ENCODE measurements around the gene PATL2. TPM values are rescaled to one million over a fixed set of nuclear protein-coding genes. Genes with fewer than 3 reads are reported as not detected.
"Not testable (repeated sequence)": the region's sequence is repeated elsewhere in the genome, so short reads cannot be mapped to it uniquely, and the experiment has no call there.

Gene PATL2
- total RNA-seq, 1 experiment from 2014 or later: not detected

DNA sequence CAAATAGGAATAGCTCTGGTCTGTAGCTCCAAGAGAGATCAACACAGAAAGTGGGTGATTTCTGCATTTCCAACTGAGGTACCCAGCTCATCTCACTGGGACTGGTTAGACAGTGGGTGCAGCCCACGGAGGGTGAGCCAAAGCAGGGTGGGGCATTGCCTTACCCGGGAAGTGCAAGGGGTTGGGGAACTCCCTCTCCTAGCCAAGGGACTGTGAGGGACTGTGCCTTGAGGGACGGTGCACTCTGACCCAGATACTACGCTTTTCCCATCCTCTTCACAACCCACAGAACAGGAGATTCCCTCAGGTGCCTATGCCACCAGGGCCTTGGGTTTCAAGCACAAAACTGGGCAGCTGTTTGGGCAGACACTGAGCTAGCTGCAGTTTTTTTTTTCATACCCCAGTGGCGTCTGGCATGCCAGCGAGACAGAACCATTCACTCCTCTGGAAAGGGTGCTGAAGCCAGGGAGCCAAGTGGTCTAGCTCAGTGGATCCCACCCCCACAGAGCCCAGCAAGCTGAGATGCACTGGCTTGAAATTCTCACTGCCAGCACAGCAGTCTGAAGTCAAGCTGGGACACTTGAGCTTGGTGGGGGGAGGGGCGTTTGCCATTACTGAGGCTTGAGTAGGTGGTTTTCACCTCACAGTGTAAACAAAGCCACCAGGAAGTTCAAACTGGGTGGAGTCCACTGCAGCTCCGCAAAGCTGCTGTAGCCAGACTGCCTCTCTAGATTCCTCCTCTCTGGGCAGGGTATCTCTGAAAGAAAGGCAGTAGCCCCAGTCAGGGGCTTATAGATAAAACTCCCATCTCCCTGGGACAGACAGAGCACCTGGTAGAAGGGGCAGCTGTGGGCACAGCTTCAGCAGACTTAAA lies 28.1 kb downstream of the PATL2 start:
- not testable (repeated sequence) for H3K27ac ChIP-seq; H3K9me3 ChIP-seq (replicated peaks); H3K36me3 ChIP-seq; H3K27me3 ChIP-seq; H3K4me3 ChIP-seq; H3K4me1 ChIP-seq
- peak; percentile 53 to 54 for DNase-seq

DNA sequence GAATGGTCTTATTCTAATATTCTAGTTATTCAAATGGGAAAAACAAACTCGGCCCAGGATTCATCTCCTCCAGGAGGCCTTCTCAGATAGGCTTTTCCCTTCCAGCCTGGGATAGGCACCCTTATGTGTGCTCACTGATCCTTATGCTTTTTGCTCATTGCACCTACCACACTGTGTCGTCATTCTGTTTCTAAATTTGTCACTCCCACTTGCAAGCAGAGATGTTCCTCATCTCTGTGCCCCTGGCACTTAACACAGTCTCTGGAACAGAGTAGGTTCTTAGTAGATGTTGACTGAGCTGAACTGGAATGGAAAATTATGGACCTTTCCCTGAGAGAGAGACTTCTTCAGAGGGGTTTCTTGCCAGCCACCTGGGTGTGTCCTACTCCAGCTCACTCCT lies 28.9 kb downstream of the PATL2 start:
- Histone ChIP-seq H3K9me3 (replicated peaks) (no peaks in the 10 kb centered on the region), H3K27ac (no peak overlapping the region), H3K4me1 (peaks cover 7% of the 10 kb centered on the region), H3K36me3 (no peaks in the 10 kb centered on the region), H3K27me3 (no peaks in the 10 kb centered on the region), H3K4me3 (no peak overlapping the region)
- DNase-seq: no peak

DNA sequence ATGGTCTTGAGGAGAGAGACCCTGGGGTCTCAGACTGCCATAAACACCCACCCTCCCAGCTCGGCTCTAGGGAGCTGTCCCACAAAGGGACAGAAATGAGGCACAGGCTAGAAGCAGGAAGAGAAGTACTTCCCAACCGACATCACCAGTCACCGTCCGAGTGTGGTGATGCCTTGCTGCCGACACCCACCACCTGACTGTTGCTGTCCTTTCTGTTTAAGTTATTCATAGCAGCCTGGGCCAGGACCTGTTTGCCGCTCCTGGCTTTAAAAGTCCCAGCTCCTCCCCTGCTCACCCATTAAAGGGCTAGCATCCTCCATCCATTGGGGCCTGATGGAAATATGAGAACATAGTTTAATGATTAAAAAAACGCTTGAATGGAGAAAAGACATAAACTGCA lies 34.4 kb downstream of the PATL2 start:
- H3K4me1 ChIP-seq: no peaks in the 10 kb centered on the region; the same call in 1 of the 2 replicates
- no peak overlapping the region for H3K4me3 ChIP-seq
- H3K36me3 ChIP-seq: no peaks in the 10 kb centered on the region
- H3K27me3 ChIP-seq: no peaks in the 10 kb centered on the region
- no peak for DNase-seq
- no peaks in the 10 kb centered on the region for H3K9me3 ChIP-seq (replicated peaks)
- H3K27ac ChIP-seq: no peak overlapping the region

DNA sequence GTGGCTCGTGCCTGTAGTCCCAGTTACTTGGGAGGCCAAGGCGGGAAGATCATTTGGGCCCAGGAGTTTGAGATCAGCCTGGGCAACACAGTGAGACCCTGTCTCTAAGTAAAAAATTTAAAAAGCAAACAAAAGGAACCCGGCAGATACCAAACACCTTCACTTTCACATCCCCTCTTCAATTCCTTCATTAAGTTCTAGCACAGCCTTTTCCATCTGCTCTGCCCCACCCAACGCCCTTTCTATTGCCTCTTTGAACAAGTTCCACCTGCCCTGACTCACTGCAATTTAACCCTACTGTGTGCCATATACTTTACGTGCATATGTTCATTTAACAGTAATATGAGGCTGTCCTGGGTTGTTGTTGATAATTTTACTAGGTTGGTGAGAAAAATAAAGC lies 35.2 kb downstream of the PATL2 start:
- no peaks in the 10 kb centered on the region for H3K36me3 ChIP-seq
- H3K27ac ChIP-seq: no peak overlapping the region
- H3K4me1 ChIP-seq: no peaks in the 10 kb centered on the region
- peaks cover under 1% of the 10 kb centered on the region; the same call in 1 of the 2 replicates for H3K27me3 ChIP-seq
- H3K9me3 ChIP-seq (replicated peaks): no peaks in the 10 kb centered on the region
- no peak overlapping the region for H3K4me3 ChIP-seq
- no peak for DNase-seq

DNA sequence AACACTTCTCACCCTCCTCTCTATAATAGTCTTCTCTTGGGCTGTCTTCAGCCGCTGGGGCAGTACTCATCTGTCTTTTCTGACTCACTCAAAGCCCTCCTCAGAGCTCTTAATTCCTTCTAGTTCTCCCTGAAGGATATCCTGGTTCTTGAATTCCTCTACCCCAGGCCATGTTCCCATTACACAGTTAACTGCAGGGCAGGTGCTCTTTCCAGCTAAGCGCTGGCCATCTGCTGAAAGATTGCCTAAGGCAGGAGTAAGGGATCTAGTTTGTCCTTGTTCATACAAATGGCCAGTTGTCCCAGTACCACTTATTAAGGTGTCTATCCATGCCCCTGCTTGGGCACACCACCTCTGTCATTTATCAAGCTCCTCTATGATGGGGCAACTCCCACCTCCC lies 37.5 kb downstream of the PATL2 start:
- DNase-seq: no peak
- Histone ChIP-seq H3K4me3 (no peak overlapping the region), H3K36me3 (no peaks in the 10 kb centered on the region), H3K9me3 (replicated peaks) (no peaks in the 10 kb centered on the region), H3K4me1 (no peaks in the 10 kb centered on the region), H3K27me3 (peaks cover 18% of the 10 kb centered on the region; the same call in 1 of the 2 replicates), H3K27ac (no peak overlapping the region)

DNA sequence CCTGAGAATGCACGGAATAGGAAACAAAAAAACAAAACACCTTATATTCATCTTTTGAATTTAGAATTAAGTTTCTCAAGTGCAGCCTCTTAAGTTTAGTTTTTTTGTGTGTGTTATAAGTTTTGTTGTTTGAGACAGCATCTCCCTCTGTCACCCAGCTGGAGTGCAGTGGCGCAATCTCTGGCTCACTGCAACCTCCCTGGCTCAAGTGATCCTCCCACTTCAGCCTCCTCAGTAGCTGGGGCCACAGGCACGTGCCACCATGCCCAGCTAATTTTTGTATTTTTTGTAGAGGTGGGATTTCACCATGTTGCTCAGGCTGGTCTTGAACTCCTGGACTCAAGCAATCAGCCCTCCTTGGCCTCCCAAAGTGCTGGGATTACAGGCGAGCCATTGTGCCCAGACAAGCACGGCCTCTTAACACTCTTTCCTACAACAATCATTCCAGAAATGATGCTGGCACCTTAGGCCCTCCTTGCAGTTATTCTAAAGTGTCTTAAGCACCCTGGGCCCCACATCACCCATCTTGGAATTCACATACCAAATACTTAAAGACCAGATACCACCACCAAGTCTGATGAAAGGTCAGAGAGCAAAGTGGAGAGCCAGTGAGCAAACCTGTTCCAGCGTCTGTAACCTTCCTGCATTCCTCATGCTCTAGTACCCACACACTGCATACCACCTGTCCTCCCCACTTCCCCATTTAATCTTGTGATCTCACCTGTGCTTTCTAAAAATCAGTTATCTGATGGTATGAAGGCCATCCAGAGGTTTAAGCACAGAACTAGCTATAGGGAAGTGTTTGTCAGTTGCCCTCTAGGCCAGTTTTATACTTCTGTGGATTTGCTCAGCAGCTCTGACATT lies 40.8 kb downstream of the PATL2 start:
- Histone ChIP-seq H3K9me3 (replicated peaks) (no peaks in the 10 kb centered on the region), H3K27me3 (peaks cover 18% of the 10 kb centered on the region; the same call in 1 of the 2 replicates), H3K36me3 (no peaks in the 10 kb centered on the region), H3K4me1 (no peaks in the 10 kb centered on the region), H3K4me3 (no peak overlapping the region), H3K27ac (no peak overlapping the region)
- no peak for DNase-seq

DNA sequence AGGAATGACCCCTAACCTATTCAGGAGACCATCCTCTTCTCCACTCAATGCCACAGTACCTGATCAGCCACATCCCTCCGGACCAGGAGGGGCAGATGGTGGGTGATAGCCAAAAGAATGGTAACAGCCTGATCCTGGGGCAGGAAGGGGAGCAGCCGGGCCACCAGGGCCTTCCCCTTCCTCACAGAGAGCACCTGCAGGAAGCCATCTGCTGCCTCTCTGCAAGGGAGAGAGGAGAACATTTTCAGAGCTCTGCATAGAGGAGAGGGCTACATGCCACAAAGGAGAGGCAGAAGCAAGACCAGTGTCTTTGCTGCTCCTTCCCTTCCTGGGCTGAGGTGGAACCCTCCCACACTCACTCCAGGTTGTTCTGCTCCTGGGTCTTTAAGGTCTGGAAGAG lies 42.2 kb downstream of the PATL2 start:
- H3K9me3 ChIP-seq (replicated peaks): no peaks in the 10 kb centered on the region
- H3K27me3 ChIP-seq: peaks cover 18% of the 10 kb centered on the region; the same call in 1 of the 2 replicates
- H3K4me3 ChIP-seq: no peak overlapping the region
- peaks cover 1% of the 10 kb centered on the region; the same call in 1 of the 2 replicates for H3K4me1 ChIP-seq
- H3K27ac ChIP-seq: no peak overlapping the region
- H3K36me3 ChIP-seq: no peaks in the 10 kb centered on the region
- DNase-seq: no peak

DNA sequence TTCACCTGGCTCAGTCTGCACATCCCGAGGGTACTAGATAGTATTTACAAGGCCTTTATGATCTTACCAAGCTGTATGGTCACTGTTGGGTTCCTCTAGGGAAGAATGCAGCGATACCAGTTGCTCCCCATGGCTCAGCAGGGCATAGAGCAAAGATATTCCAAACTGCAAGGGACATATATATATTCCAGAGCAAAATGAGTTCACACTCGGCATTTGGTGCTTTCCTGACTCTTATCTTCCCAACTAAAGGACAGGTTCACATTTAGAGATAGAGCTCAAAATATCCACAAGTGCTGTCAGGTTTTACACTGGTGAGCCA lies 44.1 kb downstream of the PATL2 start:
- H3K4me3 ChIP-seq: no peak overlapping the region
- DNase-seq: no peak
- no peaks in the 10 kb centered on the region for H3K36me3 ChIP-seq
- H3K27ac ChIP-seq: no peak overlapping the region
- H3K9me3 ChIP-seq (replicated peaks): no peaks in the 10 kb centered on the region
- peaks cover 18% of the 10 kb centered on the region; the same call in 1 of the 2 replicates for H3K27me3 ChIP-seq
- peaks cover 3% of the 10 kb centered on the region for H3K4me1 ChIP-seq

DNA sequence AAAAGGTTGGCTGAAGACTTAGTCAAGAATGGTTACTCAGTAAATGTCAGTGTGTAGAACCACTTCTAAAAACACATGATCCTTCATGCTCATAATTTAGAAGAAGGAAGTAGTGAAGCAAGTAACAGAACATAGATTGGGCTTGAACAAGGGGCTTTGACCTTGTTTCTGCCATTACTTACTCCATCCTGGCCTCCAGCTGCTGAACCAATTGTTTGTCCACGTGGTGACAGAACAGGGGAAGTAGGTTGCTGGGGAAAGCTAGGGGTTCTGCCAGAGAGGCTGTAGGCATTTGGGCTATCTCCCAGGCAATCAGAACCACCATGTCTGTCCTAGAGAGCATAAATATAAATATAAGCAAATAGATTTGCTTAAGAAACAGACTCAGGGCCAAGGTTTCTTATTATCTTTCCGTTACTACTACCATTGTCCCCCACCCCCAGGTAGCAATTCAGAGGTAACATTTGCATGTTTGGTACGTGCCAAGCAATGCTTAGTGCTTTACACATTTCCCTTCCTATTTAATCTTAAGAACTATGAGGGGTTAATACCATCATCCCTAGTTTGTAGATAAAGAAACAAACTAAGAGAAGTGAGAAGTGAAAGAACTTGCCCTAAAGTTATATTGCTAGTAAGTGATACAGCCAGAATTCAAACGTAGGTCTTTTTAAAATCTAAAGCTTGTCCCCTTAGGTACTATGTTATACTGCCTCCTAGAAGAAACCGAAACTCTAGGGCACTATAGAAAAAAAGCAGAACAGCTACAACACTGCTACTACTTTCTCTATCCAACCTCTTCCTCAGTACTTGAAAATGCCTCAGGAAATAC lies 44.7 kb downstream of the PATL2 start:
- Histone ChIP-seq H3K27me3 (peaks cover 18% of the 10 kb centered on the region; the same call in 1 of the 2 replicates), H3K9me3 (replicated peaks) (no peaks in the 10 kb centered on the region), H3K27ac (no peak overlapping the region), H3K36me3 (no peaks in the 10 kb centered on the region), H3K4me3 (no peak overlapping the region), H3K4me1 (peaks cover 3% of the 10 kb centered on the region)
- DNase-seq: no peak

DNA sequence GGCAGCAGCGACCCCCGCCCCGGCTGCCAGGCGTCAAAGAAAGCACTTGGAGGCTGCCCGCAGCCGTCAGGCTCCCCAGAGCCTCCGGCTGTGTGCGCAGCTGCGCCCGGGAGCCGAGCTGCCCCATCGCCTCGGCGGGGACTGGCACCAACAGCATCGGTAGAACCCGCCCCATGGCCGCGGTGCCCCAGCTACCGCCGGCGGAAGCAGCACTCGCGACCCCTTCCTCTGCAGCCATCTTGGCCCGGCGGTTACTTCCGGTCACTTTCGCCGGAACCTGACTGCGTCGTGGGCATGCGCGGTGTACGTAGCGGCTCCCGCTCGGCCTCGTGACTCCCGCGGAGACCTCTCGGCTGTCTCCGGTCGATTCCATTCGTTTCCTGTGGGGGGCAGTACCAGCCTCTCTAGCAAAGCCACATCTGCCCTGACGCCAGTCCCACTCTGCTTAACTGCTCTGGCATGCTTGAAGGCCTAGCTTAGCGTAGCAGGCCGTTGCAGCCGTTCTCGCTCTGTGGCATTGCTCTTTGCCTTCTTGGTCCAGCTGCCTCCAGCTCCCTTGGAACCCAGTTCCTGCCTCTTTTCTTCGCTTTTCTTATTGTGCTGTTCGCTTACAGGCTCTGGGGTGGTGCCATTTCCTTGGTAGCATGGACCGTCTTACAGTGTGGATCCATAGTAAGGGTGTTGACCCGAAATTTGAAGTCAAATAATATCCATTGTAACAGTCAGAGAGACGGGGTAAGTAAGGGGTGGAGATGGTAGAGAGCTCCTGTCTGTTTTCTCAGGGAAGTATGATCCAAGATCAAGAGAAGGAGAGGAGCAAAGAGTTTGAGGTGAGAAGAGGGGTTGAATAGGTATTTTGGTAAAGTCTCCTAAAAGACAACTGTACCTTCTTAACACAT lies 47.5 kb downstream of the PATL2 start, which contains the start of gene SPG11:
SPG11 (minus strand) TSS at position 253 of the 899 bp plus-strand sequence; CDS start at position 238, 15 bp downstream.
- Histone ChIP-seq H3K27ac (peak within 1 kb of the TSS; percentile 88), H3K36me3 (peaks cover 7% of the 10 kb centered on the region; the same call in 1 of the 2 replicates), H3K4me3 (peak within 1 kb of the TSS; percentile 89), H3K27me3 (no peaks in the 10 kb centered on the region; the same call in 1 of the 2 replicates), H3K9me3 (replicated peaks) (no peaks in the 10 kb centered on the region), H3K4me1 (peaks cover 3% of the 10 kb centered on the region)
- DNase-seq: peak; percentile 99

DNA sequence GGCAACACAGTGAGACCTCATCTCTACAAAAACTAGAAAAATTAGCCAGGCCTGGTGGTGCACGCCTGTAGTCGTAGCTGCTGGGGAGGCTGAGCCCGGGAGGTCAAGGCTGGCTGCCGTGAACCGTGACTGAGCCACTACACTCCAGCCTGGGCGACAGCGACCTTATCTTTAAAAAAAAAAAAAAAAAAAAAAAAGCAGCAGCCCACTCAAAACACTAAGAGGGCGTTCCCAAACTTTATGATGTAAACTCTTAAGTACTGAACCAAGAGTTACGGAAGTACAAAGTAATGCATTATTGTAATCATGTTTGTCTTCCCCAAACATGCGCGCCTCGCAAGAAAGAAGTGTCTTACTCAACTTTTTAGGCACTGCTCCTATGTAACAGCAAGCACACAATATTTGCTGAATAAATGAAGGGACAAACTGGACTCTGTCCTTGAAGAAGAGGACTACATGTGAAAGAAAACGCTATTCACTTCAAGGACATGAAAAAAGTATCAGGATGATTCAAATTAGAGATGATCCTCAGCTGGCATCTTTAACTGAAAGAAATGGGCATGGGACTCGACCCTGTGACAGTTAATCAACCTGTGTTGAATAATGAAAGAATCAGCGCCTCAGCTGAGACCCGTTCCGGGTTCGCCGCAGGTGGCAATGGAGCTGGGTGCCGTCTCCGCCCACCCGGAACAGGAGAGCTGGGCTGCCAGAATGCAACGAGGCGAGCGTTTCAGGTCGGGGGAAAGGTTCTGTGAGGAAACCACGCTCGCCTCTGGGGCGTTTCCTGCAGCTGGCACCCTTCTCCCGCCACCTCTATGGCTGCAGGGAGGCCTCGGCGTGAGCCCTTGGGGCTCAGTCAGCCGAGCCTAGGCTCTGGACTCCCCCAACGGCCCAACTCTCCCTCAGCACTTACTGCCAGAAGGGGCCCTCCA lies 48.4 kb downstream of the PATL2 start:
- peak overlapping the region; percentile 88 for H3K27ac ChIP-seq
- H3K27me3 ChIP-seq: no peaks in the 10 kb centered on the region
- peak; percentile 72 to 78 for DNase-seq
- peak overlapping the region; percentile 89 for H3K4me3 ChIP-seq
- H3K9me3 ChIP-seq (replicated peaks): no peaks in the 10 kb centered on the region
- peaks cover 3% of the 10 kb centered on the region for H3K4me1 ChIP-seq
- H3K36me3 ChIP-seq: peaks cover 7% of the 10 kb centered on the region; the same call in 1 of the 2 replicates

DNA sequence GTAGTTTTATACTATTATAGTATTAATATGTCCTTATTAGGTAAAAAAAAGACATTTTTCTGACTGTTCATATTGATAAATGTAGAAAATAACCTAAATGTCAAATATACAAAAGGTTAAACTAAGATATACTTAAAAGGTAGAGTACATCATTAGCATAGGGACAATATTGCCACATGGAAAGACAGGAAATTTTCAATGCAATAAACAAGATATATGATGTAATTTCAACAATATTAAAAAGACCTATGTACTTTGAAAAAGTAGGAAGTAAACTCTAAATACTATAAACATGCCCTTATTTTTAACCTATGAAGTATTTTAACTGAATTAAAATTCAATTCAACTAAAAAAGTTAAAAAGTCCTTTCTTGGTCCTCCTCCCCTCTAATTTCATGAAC lies 49.5 kb downstream of the PATL2 start:
- Histone ChIP-seq H3K4me1 (peaks cover 3% of the 10 kb centered on the region), H3K9me3 (replicated peaks) (no peaks in the 10 kb centered on the region), H3K36me3 (peaks cover 16% of the 10 kb centered on the region; the same call in 1 of the 2 replicates), H3K27ac (no peak overlapping the region), H3K4me3 (no peak overlapping the region), H3K27me3 (no peaks in the 10 kb centered on the region)
- no peak for DNase-seq

DNA sequence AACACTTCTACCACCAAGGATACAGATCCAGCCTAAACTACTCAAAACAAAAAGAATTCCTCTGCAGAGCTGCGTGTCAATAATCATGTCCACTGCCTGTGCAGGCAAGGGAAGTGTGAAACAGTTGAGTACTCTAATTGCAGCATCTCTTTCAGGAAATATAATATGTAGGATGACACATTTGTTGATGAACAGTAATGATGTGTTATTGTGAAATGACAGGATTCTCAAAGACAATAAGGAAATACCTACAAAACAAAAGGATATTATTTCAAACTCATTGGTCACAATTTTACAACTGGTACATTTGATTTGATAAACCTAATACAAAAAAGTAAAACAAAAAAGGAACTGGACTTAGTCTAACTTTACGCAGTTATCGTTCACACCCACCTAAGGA lies 52.1 kb downstream of the PATL2 start:
- Histone ChIP-seq H3K36me3 (peaks cover 23% of the 10 kb centered on the region; the same call in 1 of the 2 replicates), H3K27ac (no peak overlapping the region)

More for the DNA sequence above, 52.1 kb downstream of the PATL2 start:
- no peaks in the 10 kb centered on the region for H3K27me3 ChIP-seq
- peaks cover 3% of the 10 kb centered on the region for H3K4me1 ChIP-seq
- no peaks in the 10 kb centered on the region for H3K9me3 ChIP-seq (replicated peaks)
- no peak overlapping the region for H3K4me3 ChIP-seq
- DNase-seq: no peak

Measured in SJCRH30 (cell line).